T-cell (primary cell): Measurements from ENCODE around the gene CTLA4. TPM values are rescaled to one million over a fixed set of nuclear protein-coding genes. Genes with fewer than 3 reads are reported as not detected.

Experiments used
- ATAC-seq, 4 experiments: fragments of 200-7000 bp in 3 of 4; fragments of 150-1000 bp in 1 of 4; cut with Tn5 transposase; replicated peaks in 1 of 4; 1 replicate in 3 of 4; 2 replicates in 1 of 4; pipeline ENCODE4 v1.10.0; 2021; ENCODE audit warnings: moderate library complexity in 3 of 4, mild to moderate bottlenecking in 2 of 4, moderate number of reproducible peaks in 1 of 4
- CTCF ChIA-PET, 2 donors: fragments of 300-600 bp; sonication (Branson Sonifier 250); formaldehyde crosslinking; loops; one replicate each; lab custom pipeline; 2022; ENCODE audit warnings: antibody characterized with exemption in 2 of 2; lab: Charles Lee
- POLR2A ChIA-PET, 2 donors: fragments of 300-600 bp; sonication (Branson Sonifier 250); formaldehyde crosslinking; loops; one replicate each; lab custom pipeline; 2022; ENCODE audit warnings: antibody characterized with exemption in 2 of 2; lab: Charles Lee
- DNase-seq, 35 experiments: peaks; one replicate each; pipeline versions ENCODE4 v3.0.0 to v3.0.0-alpha.2; 2013 to 2023
- H3K27ac ChIP-seq: one replicate; pipeline ENCODE4 v1.5.1; 2013; ENCODE audit warnings: low read length
- H3K27me3 ChIP-seq, 2 experiments: replicated peaks in 1 of 2; 1 replicate in 1 of 2; 2 replicates in 1 of 2; pipeline versions ENCODE4 v1.6.1 to v1.7.0; 2013; ENCODE audit warnings: low read length in 1 of 2, mixed read lengths in 1 of 2; ENCODE audit not compliant: control insufficient read depth in 2 of 2, insufficient read depth in 2 of 2; ENCODE audit errors: extremely low read depth in 1 of 2
- H3K36me3 ChIP-seq, 2 donors: 1 replicate in 1 of 2; 2 replicates in 1 of 2; pipeline versions ENCODE4 v1.6.1 to v1.7.0; 2013; ENCODE audit warnings: low read length in 1 of 2; ENCODE audit not compliant: control insufficient read depth in 2 of 2, insufficient read depth in 1 of 2; ENCODE audit errors: extremely low read depth in 1 of 2
- H3K4me1 ChIP-seq, 2 experiments: 1 replicate in 1 of 2; 2 replicates in 1 of 2; pipeline versions ENCODE4 v1.6.1 to v1.7.0; 2013; ENCODE audit warnings: low read length in 2 of 2, mixed read lengths in 1 of 2; ENCODE audit not compliant: insufficient read depth in 2 of 2, control insufficient read depth in 1 of 2; ENCODE audit errors: extremely low read depth in 1 of 2
- H3K4me3 ChIP-seq, 2 donors: 1 replicate in 1 of 2; 2 replicates in 1 of 2; pipeline versions ENCODE4 v1.5.1 to v1.7.0; 2013; ENCODE audit warnings: mild to moderate bottlenecking in 2 of 2, low read length in 1 of 2, moderate library complexity in 1 of 2; ENCODE audit not compliant: control insufficient read depth in 1 of 2; ENCODE audit errors: extremely low read depth in 1 of 2
- H3K9me3 ChIP-seq: 2 replicates; pipeline ENCODE4 v1.7.0; 2013
- H3K27ac Mint-ChIP-seq, 2 donors: one replicate each; pipeline ENCODE4 v1.8.0; 2020 to 2021; ENCODE audit warnings: mild to moderate bottlenecking in 2 of 2, mixed read lengths in 2 of 2
- H3K27me3 Mint-ChIP-seq, 2 donors: one replicate each; pipeline ENCODE4 v1.8.0; 2021 to 2022; ENCODE audit warnings: mixed read lengths in 2 of 2
- H3K36me3 Mint-ChIP-seq: one replicate; pipeline ENCODE4 v1.8.0; 2021; ENCODE audit warnings: mixed read lengths
- H3K4me1 Mint-ChIP-seq, 3 donors: one replicate each; pipeline ENCODE4 v1.8.0; 2020 to 2022; ENCODE audit warnings: mixed read lengths in 3 of 3, mild to moderate bottlenecking in 1 of 3
- H3K4me3 Mint-ChIP-seq, 3 donors: one replicate each; pipeline ENCODE4 v1.8.0; 2020 to 2022; ENCODE audit warnings: mild to moderate bottlenecking in 3 of 3, mixed read lengths in 3 of 3, moderate library complexity in 3 of 3
- H3K9me3 Mint-ChIP-seq, 3 donors: one replicate each; pipeline ENCODE4 v1.8.0; 2020 to 2022; ENCODE audit warnings: mixed read lengths in 3 of 3
- WGBS: methylation state at CpG from one replicate; pipeline ENCODE4 v1.1.5; 2013; ENCODE audit warnings: missing lambda C conversion rate; ENCODE audit not compliant: insufficient coverage; 5-methylcytosine and 5-hydroxymethylcytosine counted together
- total RNA-seq, 35 experiments: library from RNA in 6 of 35; stranded (reverse) in 6 of 35; fragments of 120-200 nt in 1 of 35; gene quantifications; one replicate each; pipeline versions ENCODE4 v1.2.1 to v1.2.4 and lab custom pipeline; 2013 to 2026

Gene CTLA4
- total RNA-seq, 5 donors from 2014 or later (not counting 1 experiment from before 2014, with no cell fraction given) = 11.9 to 56.2 (median 14.8) TPM

GRCh38 chr2:203889542-203889941 lies 22.0 kb downstream of the CTLA4 start:
- Histone ChIP-seq H3K4me1 (no peaks in the 10 kb centered on the region), H3K27ac (no peak overlapping the region), H3K36me3 (no peaks in the 10 kb centered on the region), H3K9me3 (no peaks in the 10 kb centered on the region), H3K27me3 (no peaks in the 10 kb centered on the region), H3K4me3 (no peak overlapping the region)
- POLR2A ChIA-PET = no interaction called here
- DNase-seq (no peak), ATAC-seq (no peak)
- CTCF ChIA-PET = interaction anchor here in 1 of 2 donors (0.6 kb wide), 1 partner anchor 1119 kb away, joined by 3 read pairs; no protein-coding TSS in a partner anchor
- H3K4me3 Mint-ChIP-seq = no peak overlapping the region
- H3K4me1 Mint-ChIP-seq = peaks cover 7 to 11% (median 7%) of the 10 kb centered on the region in 3 donors
- H3K27ac Mint-ChIP-seq = no peak overlapping the region
- H3K36me3 Mint-ChIP-seq = peaks cover 4% of the 10 kb centered on the region
- no peaks in the 10 kb centered on the region for H3K27me3 Mint-ChIP-seq
- H3K9me3 Mint-ChIP-seq = no peaks in the 10 kb centered on the region
- WGBS = no CpG with 5 or more reads among the region's 1 CpG

GRCh38 chr2:203889944-203890343 lies 22.4 kb downstream of the CTLA4 start:
- H3K4me3 ChIP-seq = no peak overlapping the region
- H3K9me3 Mint-ChIP-seq = no peaks in the 10 kb centered on the region
- no peaks in the 10 kb centered on the region for H3K27me3 Mint-ChIP-seq
- no peak overlapping the region for H3K4me3 Mint-ChIP-seq
- H3K4me1 ChIP-seq = no peaks in the 10 kb centered on the region
- WGBS = no CpG with 5 or more reads among the region's 1 CpG
- H3K27me3 ChIP-seq = no peaks in the 10 kb centered on the region
- ATAC-seq (no peak), DNase-seq (no peak)
- CTCF ChIA-PET = interaction anchor here in 1 of 2 donors (0.6 kb wide), 1 partner anchor 1119 kb away, joined by 3 read pairs; no protein-coding TSS in a partner anchor
- H3K9me3 ChIP-seq = no peaks in the 10 kb centered on the region
- POLR2A ChIA-PET = no interaction called here
- no peak overlapping the region for H3K27ac Mint-ChIP-seq
- peaks cover 4% of the 10 kb centered on the region for H3K36me3 Mint-ChIP-seq
- H3K27ac ChIP-seq = no peak overlapping the region
- H3K4me1 Mint-ChIP-seq = peaks cover 7 to 11% (median 7%) of the 10 kb centered on the region in 3 donors
- H3K36me3 ChIP-seq = no peaks in the 10 kb centered on the region

- no peak overlapping the region for H3K4me3 ChIP-seq
- CTCF ChIA-PET = no interaction called here
- no peaks in the 10 kb centered on the region for H3K36me3 ChIP-seq
- H3K36me3 Mint-ChIP-seq = peaks cover 4% of the 10 kb centered on the region
- DNase-seq (no peak), ATAC-seq (no peak)
- no peak overlapping the region for H3K27ac ChIP-seq
- H3K4me1 Mint-ChIP-seq = peaks cover 7 to 11% (median 7%) of the 10 kb centered on the region in 3 donors
- WGBS = 100% methylated on average over 1 of the region's 1 CpG
- H3K27ac Mint-ChIP-seq = no peak overlapping the region
- no peaks in the 10 kb centered on the region for H3K27me3 ChIP-seq
- no peak overlapping the region for H3K4me3 Mint-ChIP-seq
- no peaks in the 10 kb centered on the region for H3K9me3 Mint-ChIP-seq
- H3K27me3 Mint-ChIP-seq = no peaks in the 10 kb centered on the region
- no peaks in the 10 kb centered on the region for H3K4me1 ChIP-seq
- H3K9me3 ChIP-seq = no peaks in the 10 kb centered on the region
- POLR2A ChIA-PET = no interaction called here
These were observed 23.2 kb downstream of the CTLA4 start for GRCh38 chr2:203890733-203891132.

- Histone ChIP-seq H3K4me1 (no peaks in the 10 kb centered on the region), H3K27me3 (no peaks in the 10 kb centered on the region), H3K27ac (no peak overlapping the region), H3K36me3 (no peaks in the 10 kb centered on the region), H3K9me3 (no peaks in the 10 kb centered on the region), H3K4me3 (no peak overlapping the region)
- DNase-seq (no peak), ATAC-seq (no peak)
- POLR2A ChIA-PET = no interaction called here
- CTCF ChIA-PET = no interaction called here
- H3K27ac Mint-ChIP-seq = no peak overlapping the region
- no peaks in the 10 kb centered on the region for H3K9me3 Mint-ChIP-seq
- H3K4me1 Mint-ChIP-seq = peaks cover 6 to 10% (median 7%) of the 10 kb centered on the region in 3 donors
- no peaks in the 10 kb centered on the region for H3K27me3 Mint-ChIP-seq
- H3K36me3 Mint-ChIP-seq = peaks cover 4% of the 10 kb centered on the region
- H3K4me3 Mint-ChIP-seq = no peak overlapping the region
- WGBS = no CpG with 5 or more reads among the region's 2 CpGs
These were observed 23.9 kb downstream of the CTLA4 start for GRCh38 chr2:203891474-203891873.

- POLR2A ChIA-PET = no interaction called here
- no peaks in the 10 kb centered on the region for H3K4me1 ChIP-seq
- peaks cover under 1 to 9% (median 5%) of the 10 kb centered on the region in 3 donors for H3K4me1 Mint-ChIP-seq
These were observed 24.6 kb downstream of the CTLA4 start for GRCh38 chr2:203892207-203892606.

GRCh38 chr2:203893401-203893800 lies 25.8 kb downstream of the CTLA4 start:
- POLR2A ChIA-PET = interaction anchor here in 1 of 2 donors (0.6 kb wide), 1 partner anchor 12 kb away, joined by 3 read pairs; no protein-coding TSS in a partner anchor

More at GRCh38 chr2:203892207-203892606, 24.6 kb downstream of the CTLA4 start:
- Mint-ChIP-seq H3K27ac (no peak overlapping the region), H3K9me3 (no peaks in the 10 kb centered on the region), H3K4me3 (no peak overlapping the region), H3K27me3 (no peaks in the 10 kb centered on the region), H3K36me3 (peaks cover 4% of the 10 kb centered on the region)
- CTCF ChIA-PET = no interaction called here
- Histone ChIP-seq H3K4me3 (no peak overlapping the region), H3K36me3 (no peaks in the 10 kb centered on the region), H3K9me3 (no peaks in the 10 kb centered on the region), H3K27me3 (no peaks in the 10 kb centered on the region), H3K27ac (no peak overlapping the region)
- 100% methylated on average over 4 of the region's 4 CpGs for WGBS
- no peak for DNase-seq
- no peak for ATAC-seq

More at GRCh38 chr2:203893401-203893800, 25.8 kb downstream of the CTLA4 start:
- Histone ChIP-seq H3K27me3 (no peaks in the 10 kb centered on the region), H3K27ac (no peak overlapping the region), H3K9me3 (no peaks in the 10 kb centered on the region), H3K4me3 (no peak overlapping the region), H3K4me1 (no peaks in the 10 kb centered on the region), H3K36me3 (no peaks in the 10 kb centered on the region)
- no peak overlapping the region for H3K27ac Mint-ChIP-seq
- H3K4me1 Mint-ChIP-seq = peaks cover 0 to 15% (median 5%) of the 10 kb centered on the region in 3 donors
- DNase-seq = no peak
- H3K36me3 Mint-ChIP-seq = peaks cover 4% of the 10 kb centered on the region
- no peak for ATAC-seq
- H3K27me3 Mint-ChIP-seq = no peaks in the 10 kb centered on the region
- H3K9me3 Mint-ChIP-seq = no peaks in the 10 kb centered on the region
- CTCF ChIA-PET = no interaction called here
- no peak overlapping the region for H3K4me3 Mint-ChIP-seq
